T-helper 1 cell treated with Interleukin-12 subunit alpha and Interleukin-12 subunit beta and Interleukin-4 antibody, amounts not matched to agents 30 μg/mL and 1 μg/mL, for 36 hours (primary cell): Measurements from ENCODE around the gene CREB3.
A peak's percentile ranks its signal among the peaks of the same experiment; 100 is the strongest.

Source experiments
- H3K27ac Mint-ChIP-seq: one replicate; pipeline ENCODE4 v1.8.0; 2021; ENCODE audit warnings: mild to moderate bottlenecking, mixed read lengths
- H3K27me3 Mint-ChIP-seq: one replicate; pipeline ENCODE4 v1.8.0; 2021; ENCODE audit warnings: low read depth, mixed read lengths
- H3K36me3 Mint-ChIP-seq: one replicate; pipeline ENCODE4 v1.8.0; 2021; ENCODE audit warnings: low read depth, mixed read lengths
- H3K4me1 Mint-ChIP-seq: one replicate; pipeline ENCODE4 v1.8.0; 2021; ENCODE audit warnings: low read depth, mixed read lengths
- H3K4me3 Mint-ChIP-seq: one replicate; pipeline ENCODE4 v1.8.0; 2021; ENCODE audit warnings: mild to moderate bottlenecking, moderate library complexity, mixed read lengths
- H3K9me3 Mint-ChIP-seq: one replicate; pipeline ENCODE4 v1.8.0; 2021; ENCODE audit warnings: mixed read lengths

Gene CREB3

GRCh38 chr9:35743880-35744518, 11.5 kb downstream of the CREB3 start:
- Mint-ChIP-seq H3K36me3 (peaks cover 36% of the 10 kb centered on the region), H3K27me3 (no peaks in the 10 kb centered on the region), H3K9me3 (no peaks in the 10 kb centered on the region), H3K4me1 (peaks cover 44% of the 10 kb centered on the region), H3K4me3 (no peak overlapping the region), H3K27ac (no peak overlapping the region)

- peak overlapping the region; percentile 71 for H3K4me3 Mint-ChIP-seq
- peaks cover 35% of the 10 kb centered on the region for H3K36me3 Mint-ChIP-seq
- H3K27me3 Mint-ChIP-seq, result no peaks in the 10 kb centered on the region
- peaks cover 53% of the 10 kb centered on the region for H3K4me1 Mint-ChIP-seq
- H3K9me3 Mint-ChIP-seq, result no peaks in the 10 kb centered on the region
- no peak overlapping the region for H3K27ac Mint-ChIP-seq
Observed at GRCh38 chr9:35745569-35745968, 13.1 kb downstream of the CREB3 start.

GRCh38 chr9:35746583-35746982, 14.1 kb downstream of the CREB3 start:
- Mint-ChIP-seq H3K27me3 (no peaks in the 10 kb centered on the region), H3K4me1 (peaks cover 53% of the 10 kb centered on the region), H3K36me3 (peaks cover 39% of the 10 kb centered on the region), H3K4me3 (no peak overlapping the region), H3K27ac (no peak overlapping the region), H3K9me3 (no peaks in the 10 kb centered on the region)

- H3K4me3 Mint-ChIP-seq, result peak overlapping the region; percentile 87
- peaks cover 44% of the 10 kb centered on the region for H3K4me1 Mint-ChIP-seq
- no peaks in the 10 kb centered on the region for H3K27me3 Mint-ChIP-seq
- H3K27ac Mint-ChIP-seq, result peak overlapping the region; percentile 67
- no peaks in the 10 kb centered on the region for H3K9me3 Mint-ChIP-seq
- peaks cover 38% of the 10 kb centered on the region for H3K36me3 Mint-ChIP-seq
Observed at GRCh38 chr9:35748242-35748857, 15.9 kb downstream of the CREB3 start.

GRCh38 chr9:35748858-35749514, 16.5 kb downstream of the CREB3 start, which contains the start of the genes GBA2 and RGP1:
Gene GBA2, minus strand, starts transcription at chr9:35749228. Its CDS starts 524 bp downstream, at chr9:35748704.
Gene RGP1, plus strand, starts transcription at chr9:35749287. Its CDS starts 469 bp downstream, at chr9:35749756.
- H3K9me3 Mint-ChIP-seq, result no peaks in the 10 kb centered on the region
- peaks cover 41% of the 10 kb centered on the region for H3K4me1 Mint-ChIP-seq
- H3K27ac Mint-ChIP-seq, result peak within 1 kb of the TSS; percentile 90
- no peaks in the 10 kb centered on the region for H3K27me3 Mint-ChIP-seq
- peaks cover 40% of the 10 kb centered on the region for H3K36me3 Mint-ChIP-seq
- H3K4me3 Mint-ChIP-seq, result peak within 1 kb of the TSS; percentile 90

GRCh38 chr9:35749515-35750255, 17.2 kb downstream of the CREB3 start:
- Mint-ChIP-seq H3K4me1 (peaks cover 41% of the 10 kb centered on the region), H3K27ac (peak overlapping the region; percentile 90), H3K9me3 (no peaks in the 10 kb centered on the region), H3K27me3 (no peaks in the 10 kb centered on the region), H3K36me3 (peaks cover 38% of the 10 kb centered on the region), H3K4me3 (peak overlapping the region; percentile 90)

GRCh38 chr9:35750256-35750531, 17.7 kb downstream of the CREB3 start:
- Mint-ChIP-seq H3K4me1 (peaks cover 39% of the 10 kb centered on the region), H3K27ac (peak overlapping the region; percentile 90), H3K9me3 (no peaks in the 10 kb centered on the region), H3K36me3 (peaks cover 36% of the 10 kb centered on the region), H3K4me3 (peak overlapping the region; percentile 90), H3K27me3 (no peaks in the 10 kb centered on the region)

- Mint-ChIP-seq H3K9me3 (no peaks in the 10 kb centered on the region), H3K27ac (no peak overlapping the region), H3K36me3 (peaks cover 37% of the 10 kb centered on the region), H3K4me3 (no peak overlapping the region), H3K27me3 (no peaks in the 10 kb centered on the region), H3K4me1 (peaks cover 29% of the 10 kb centered on the region)
Observed at GRCh38 chr9:35753466-35753865, 21.0 kb downstream of the CREB3 start.

GRCh38 chr9:35754264-35754663, 21.8 kb downstream of the CREB3 start, which contains the start of gene MSMP:
Gene MSMP, minus strand, starts transcription at chr9:35754276. Its CDS starts 147 bp downstream, at chr9:35754129.
- Mint-ChIP-seq H3K27ac (no peak within 1 kb of the TSS), H3K9me3 (no peaks in the 10 kb centered on the region), H3K27me3 (no peaks in the 10 kb centered on the region), H3K4me1 (peaks cover 35% of the 10 kb centered on the region), H3K36me3 (peaks cover 37% of the 10 kb centered on the region), H3K4me3 (no peak within 1 kb of the TSS)

GRCh38 chr9:35755071-35755470, 22.6 kb downstream of the CREB3 start:
- H3K27ac Mint-ChIP-seq, result no peak overlapping the region
- H3K36me3 Mint-ChIP-seq, result peaks cover 31% of the 10 kb centered on the region
- no peaks in the 10 kb centered on the region for H3K27me3 Mint-ChIP-seq
- H3K9me3 Mint-ChIP-seq, result no peaks in the 10 kb centered on the region
- peaks cover 32% of the 10 kb centered on the region for H3K4me1 Mint-ChIP-seq
- no peak overlapping the region for H3K4me3 Mint-ChIP-seq

- no peaks in the 10 kb centered on the region for H3K9me3 Mint-ChIP-seq
- H3K36me3 Mint-ChIP-seq, result peaks cover 28% of the 10 kb centered on the region
- peak overlapping the region; percentile 100 for H3K4me3 Mint-ChIP-seq
- H3K27me3 Mint-ChIP-seq, result no peaks in the 10 kb centered on the region
- H3K27ac Mint-ChIP-seq, result peak overlapping the region; percentile 98
- peaks cover 30% of the 10 kb centered on the region for H3K4me1 Mint-ChIP-seq
Observed at GRCh38 chr9:35756275-35757225, 24.1 kb downstream of the CREB3 start.

- peak overlapping the region; percentile 86 for H3K27ac Mint-ChIP-seq
- H3K27me3 Mint-ChIP-seq, result no peaks in the 10 kb centered on the region
- H3K9me3 Mint-ChIP-seq, result no peaks in the 10 kb centered on the region
- H3K36me3 Mint-ChIP-seq, result peaks cover 21% of the 10 kb centered on the region
- H3K4me3 Mint-ChIP-seq, result peak overlapping the region; percentile 100
- peaks cover 28% of the 10 kb centered on the region for H3K4me1 Mint-ChIP-seq
Observed at GRCh38 chr9:35757226-35757891, 24.9 kb downstream of the CREB3 start.

- H3K27ac Mint-ChIP-seq, result peak overlapping the region; percentile 62
- no peaks in the 10 kb centered on the region for H3K27me3 Mint-ChIP-seq
- H3K4me3 Mint-ChIP-seq, result peak overlapping the region; percentile 75
- no peaks in the 10 kb centered on the region for H3K9me3 Mint-ChIP-seq
- H3K36me3 Mint-ChIP-seq, result peaks cover 18% of the 10 kb centered on the region
- peaks cover 28% of the 10 kb centered on the region for H3K4me1 Mint-ChIP-seq
Observed at GRCh38 chr9:35757892-35758275, 25.4 kb downstream of the CREB3 start.
